Medulla oblongata (tissue), 1 donor: Measurements from ENCODE around the gene OR2T8.

Experiments
- DNase-seq: peaks from one replicate; pipeline ENCODE4 v3.0.0-alpha.2; 2015; ENCODE audit errors: extremely low spot score

Gene OR2T8

DNA sequence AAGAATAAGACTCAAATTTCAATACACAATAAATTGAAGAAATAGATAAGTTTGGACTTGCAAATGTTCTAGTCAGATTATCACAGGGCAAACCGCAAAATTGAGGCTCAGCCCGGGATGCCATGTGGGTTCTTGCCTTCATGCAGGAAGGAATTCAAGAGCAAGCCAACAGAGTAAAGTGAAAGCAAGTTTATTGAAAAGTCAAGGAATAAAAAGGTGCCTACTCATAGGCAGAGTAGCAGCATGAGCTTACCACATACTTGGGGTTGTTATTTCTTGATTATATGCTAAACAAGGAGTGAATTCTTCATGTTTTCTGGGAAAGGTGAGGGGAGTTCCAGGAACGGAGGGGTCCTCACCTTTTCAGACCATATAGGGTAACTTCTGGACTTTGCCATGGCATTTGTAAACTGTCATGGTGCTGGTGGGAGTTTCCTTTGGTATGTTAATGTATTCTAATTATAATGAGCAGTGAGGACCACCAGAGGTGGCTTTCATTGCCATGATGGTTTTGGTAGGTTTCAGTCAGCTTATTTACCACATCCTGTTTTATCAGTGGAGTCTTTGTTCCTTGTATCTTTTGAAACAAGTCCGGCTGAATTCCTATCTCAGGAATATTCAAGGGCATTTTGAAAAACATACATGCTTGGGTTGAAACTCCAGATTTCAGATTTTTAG, 43.0 kb downstream of the OR2T8 start:
- no peak for DNase-seq

DNA sequence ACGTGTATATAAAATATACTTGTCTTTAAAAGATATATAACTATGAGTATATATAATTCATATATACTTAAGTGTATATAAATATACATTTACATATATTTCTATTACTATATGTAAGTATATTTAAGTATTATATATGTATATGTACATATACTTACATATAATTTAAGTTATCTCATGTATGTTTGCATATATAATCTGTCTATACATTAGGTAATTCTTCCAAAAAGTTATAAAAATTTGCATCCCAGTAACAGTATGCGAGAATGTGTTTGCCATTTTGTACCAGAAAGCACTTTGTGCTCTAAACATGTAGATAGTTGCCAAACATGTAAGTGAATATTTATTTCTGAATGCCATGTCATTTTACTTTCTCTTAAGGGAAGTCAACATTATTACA, 44.9 kb downstream of the OR2T8 start, which contains the start of gene OR2AK2:
OR2AK2 (plus strand) TSS at position 301 of the 400 bp plus-strand sequence. CDS start 144 bp downstream, outside the sequence.
- no peak for DNase-seq

DNA sequence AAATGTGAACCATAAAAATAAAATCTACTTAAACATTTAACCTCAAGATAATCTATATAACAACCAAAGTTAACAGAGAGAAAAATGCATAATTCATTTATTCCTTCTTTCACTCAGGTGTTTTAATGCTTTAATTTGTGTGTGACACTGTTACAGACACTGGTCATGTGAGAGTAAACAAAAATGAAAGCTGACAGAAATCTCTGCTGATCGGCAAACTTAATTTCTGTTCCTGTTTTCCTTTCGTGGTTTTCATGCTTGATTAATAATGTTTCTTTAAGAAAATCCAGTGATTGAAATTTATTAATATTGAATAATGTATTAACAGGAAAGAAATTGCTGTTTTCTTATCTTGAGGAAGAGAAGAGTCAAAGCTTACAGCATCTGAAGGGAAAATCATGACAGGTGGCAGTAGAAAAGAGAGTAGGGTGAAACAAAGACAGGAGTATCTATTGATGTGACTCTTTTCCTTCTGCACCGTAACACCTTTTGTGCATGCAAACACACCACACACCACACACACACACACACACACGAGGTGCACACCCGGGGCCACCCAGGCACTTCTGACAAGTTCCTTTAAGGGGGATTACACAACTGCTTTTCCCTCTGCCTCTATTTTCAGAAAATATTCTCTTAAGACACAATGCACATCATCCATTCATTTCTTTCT, 46.6 kb downstream of the OR2T8 start:
- no peak for DNase-seq
